H9 (cell line): ENCODE data around the gene FAM229B. TPM values are rescaled to one million over a fixed set of nuclear protein-coding genes. Genes with fewer than 3 reads are reported as not detected.

Experiments used
- DNase-seq: peaks from one replicate; pipeline ENCODE4 v3.0.0-alpha.2; 2017
- H2AFZ ChIP-seq: one replicate; pipeline ENCODE4 v1.6.1; 2013; ENCODE audit warnings: mild to moderate bottlenecking, low read length, control low read depth, moderate library complexity
- H2AK5ac ChIP-seq: 2 replicates; pipeline ENCODE4 v1.6.1; 2013; ENCODE audit warnings: low read length, control low read depth, mixed read lengths; ENCODE audit not compliant: insufficient read length
- H2BK120ac ChIP-seq: one replicate; pipeline ENCODE4 v1.6.1; 2013; ENCODE audit warnings: low read depth, mild to moderate bottlenecking, low read length, control low read depth, inconsistent platforms; ENCODE audit not compliant: poor library complexity, severe bottlenecking
- H2BK12ac ChIP-seq: 2 replicates; pipeline ENCODE4 v1.6.1; 2013; ENCODE audit warnings: low read length, control low read depth, mixed read lengths, low read depth; ENCODE audit not compliant: insufficient read length
- H2BK15ac ChIP-seq: 2 replicates; pipeline ENCODE4 v1.6.1; 2013; ENCODE audit warnings: low read depth, low read length, control low read depth
- H2BK20ac ChIP-seq: one replicate; pipeline ENCODE4 v1.6.1; 2013; ENCODE audit warnings: low read depth, mild to moderate bottlenecking, low read length, control low read depth, inconsistent platforms; ENCODE audit not compliant: poor library complexity, severe bottlenecking
- H2BK5ac ChIP-seq: 2 replicates; pipeline ENCODE4 v1.6.1; 2013; ENCODE audit warnings: low read length, control low read depth, mixed read lengths; ENCODE audit not compliant: insufficient read length
- H3K14ac ChIP-seq: 2 replicates; pipeline ENCODE4 v1.6.1; 2013; ENCODE audit warnings: low read length, control low read depth; ENCODE audit not compliant: insufficient read depth
- H3K18ac ChIP-seq: 2 replicates; pipeline ENCODE4 v1.6.1; 2013; ENCODE audit warnings: low read depth, mild to moderate bottlenecking, mixed read lengths, low read length, control low read depth; ENCODE audit not compliant: insufficient read length
- H3K23ac ChIP-seq: 2 replicates; pipeline ENCODE4 v1.6.1; 2013; ENCODE audit warnings: low read length, control low read depth, mixed read lengths, low read depth; ENCODE audit not compliant: insufficient read length
- H3K23me2 ChIP-seq: 2 replicates; pipeline ENCODE4 v1.6.1; 2013; ENCODE audit warnings: low read depth, mild to moderate bottlenecking, mixed read lengths, low read length, control low read depth; ENCODE audit not compliant: insufficient read length, poor library complexity, severe bottlenecking
- H3K27ac ChIP-seq: 2 replicates; pipeline ENCODE4 v1.5.1; 2013; ENCODE audit warnings: low read length, control low read depth, mixed read lengths, low read depth; ENCODE audit not compliant: insufficient read length
- H3K27me3 ChIP-seq: 2 replicates; pipeline ENCODE4 v1.6.1; 2013; ENCODE audit warnings: low read length, control low read depth, inconsistent platforms; ENCODE audit not compliant: insufficient read depth
- H3K4ac ChIP-seq: 2 replicates; pipeline ENCODE4 v1.6.1; 2013; ENCODE audit warnings: low read depth, mild to moderate bottlenecking, control low read depth, inconsistent platforms, low read length, moderate library complexity
- H3K4me1 ChIP-seq: 2 replicates; pipeline ENCODE4 v1.6.1; 2013; ENCODE audit warnings: low read length, control low read depth, inconsistent platforms; ENCODE audit not compliant: insufficient read depth
- H3K4me2 ChIP-seq: 2 replicates; pipeline ENCODE4 v1.6.1; 2013; ENCODE audit warnings: low read length, control low read depth, mixed read lengths; ENCODE audit not compliant: insufficient read length, insufficient read depth
- H3K56ac ChIP-seq: 2 replicates; pipeline ENCODE4 v1.6.1; 2013; ENCODE audit warnings: low read depth, mild to moderate bottlenecking, mixed read lengths, low read length, control low read depth; ENCODE audit not compliant: insufficient read length
- H3K79me1 ChIP-seq: 2 replicates; pipeline ENCODE4 v1.6.1; 2013; ENCODE audit warnings: low read depth, mild to moderate bottlenecking, moderate library complexity, low read length, control low read depth, inconsistent platforms; ENCODE audit not compliant: insufficient read depth, poor library complexity, severe bottlenecking
- H3K79me2 ChIP-seq: 2 replicates; pipeline ENCODE4 v1.6.1; 2013; ENCODE audit warnings: low read length, control low read depth, inconsistent platforms; ENCODE audit not compliant: insufficient read depth
- H3K9ac ChIP-seq: 2 replicates; pipeline ENCODE4 v1.6.1; 2013; ENCODE audit warnings: low read length, control low read depth, mixed read lengths; ENCODE audit not compliant: insufficient read length; ENCODE audit errors: extremely low read depth
- H3K9me3 ChIP-seq: one replicate; pipeline ENCODE4 v1.6.1; 2013; ENCODE audit warnings: low read depth, low read length, inconsistent platforms; ENCODE audit not compliant: control insufficient read depth
- H3T11ph ChIP-seq: one replicate; pipeline ENCODE4 v1.6.1; 2013; ENCODE audit warnings: mild to moderate bottlenecking, low read length, control low read depth, inconsistent platforms
- H4K20me1 ChIP-seq: one replicate; pipeline ENCODE4 v1.6.1; 2013; ENCODE audit not compliant: control insufficient read depth, insufficient read length, insufficient read depth
- H4K5ac ChIP-seq: 2 replicates; pipeline ENCODE4 v1.6.1; 2013; ENCODE audit warnings: low read depth, mild to moderate bottlenecking, mixed read lengths, low read length, control low read depth; ENCODE audit not compliant: insufficient read length
- H4K8ac ChIP-seq: replicated peaks from 2 replicates; pipeline ENCODE4 v1.6.1; 2013; ENCODE audit warnings: low read length, control low read depth, mixed read lengths, low read depth; ENCODE audit not compliant: insufficient read length
- H4K91ac ChIP-seq: 2 replicates; pipeline ENCODE4 v1.6.1; 2013; ENCODE audit warnings: low read depth, mild to moderate bottlenecking, moderate library complexity, mixed read lengths, low read length, control low read depth; ENCODE audit not compliant: insufficient read length
- H3K27ac Mint-ChIP-seq, 3 experiments: 2 replicates in 2 of 3; 3 replicates in 1 of 3; pipeline ENCODE4 v1.8.0; 2020 to 2021; ENCODE audit warnings: mixed read lengths in 3 of 3, mild to moderate bottlenecking in 1 of 3, moderate library complexity in 1 of 3
- H3K27me3 Mint-ChIP-seq: 2 replicates; pipeline ENCODE4 v1.8.0; 2021; ENCODE audit warnings: low read depth, mild to moderate bottlenecking, moderate library complexity, mixed read lengths
- H3K36me3 Mint-ChIP-seq, 3 experiments: 2 replicates in 2 of 3; 3 replicates in 1 of 3; pipeline ENCODE4 v1.8.0; 2020 to 2021; ENCODE audit warnings: low read depth in 3 of 3, mixed read lengths in 3 of 3; ENCODE audit not compliant: insufficient read depth in 1 of 3
- H3K4me1 Mint-ChIP-seq, 2 experiments: 2 replicates each; pipeline ENCODE4 v1.8.0; 2020; ENCODE audit warnings: mixed read lengths in 2 of 2
- H3K4me3 Mint-ChIP-seq, 2 experiments: 2 replicates in 1 of 2; 3 replicates in 1 of 2; pipeline ENCODE4 v1.8.0; 2020 to 2021; ENCODE audit warnings: mild to moderate bottlenecking in 2 of 2, mixed read lengths in 2 of 2, moderate library complexity in 1 of 2
- H3K9me3 Mint-ChIP-seq, 2 experiments: 2 replicates in 1 of 2; 3 replicates in 1 of 2; pipeline ENCODE4 v1.8.0; 2020; ENCODE audit warnings: mild to moderate bottlenecking in 2 of 2, mixed read lengths in 2 of 2, moderate library complexity in 1 of 2
- CTCF ChIP-seq: fragments of 200-600 bp; sonication (generic); conservative IDR thresholded peaks from 3 replicates; pipeline ENCODE4 v1.8.0; 2021; ENCODE audit warnings: antibody characterized with exemption, mild to moderate bottlenecking
- WGBS: extraction: QIAGEN DNeasy Blood & Tissue Kit; methylation state at CpG from one replicate; pipeline ENCODE4 v1.1.7; 2013; ENCODE audit warnings: missing lambda C conversion rate, low lambda C conversion rate, mixed read lengths; ENCODE audit not compliant: insufficient read length; ENCODE audit errors: extremely low coverage; 5-methylcytosine and 5-hydroxymethylcytosine counted together
- total RNA-seq: library from RNA; stranded (reverse); gene quantifications from 2 replicates; pipeline ENCODE4 v1.2.1, GENCODE V29; 2021

The FAM229B gene
- total RNA-seq, 1 experiment from 2014 or later = 8.2 TPM

GRCh38 chr6:112113431-112113830, 26.0 kb downstream of the FAM229B start:
- Histone ChIP-seq H2AK5ac (no peak overlapping the region), H2AFZ (no peak overlapping the region), H3K18ac (no peak overlapping the region), H3K79me1 (no peaks in the 10 kb centered on the region), H2BK15ac (no peak overlapping the region), H3K9me3 (no peaks in the 10 kb centered on the region), H3K9ac (no peak overlapping the region), H2BK120ac (no peak overlapping the region), H3K4ac (no peak overlapping the region), H3K4me2 (no peak overlapping the region), H3K27me3 (no peaks in the 10 kb centered on the region), H3K4me1 (no peaks in the 10 kb centered on the region), H2BK5ac (no peak overlapping the region), H2BK12ac (no peak overlapping the region), H3K27ac (no peak overlapping the region), H4K8ac (no peak overlapping the region), H3K23ac (no peak overlapping the region), H4K91ac (no peak overlapping the region), H3K23me2 (no peaks in the 10 kb centered on the region), H3T11ph (no peak overlapping the region), H3K79me2 (no peaks in the 10 kb centered on the region), H3K14ac (no peak overlapping the region), H4K20me1 (no peaks in the 10 kb centered on the region), H4K5ac (no peak overlapping the region), H3K56ac (no peak overlapping the region), H2BK20ac (no peak overlapping the region)
- DNase-seq = no peak
- Mint-ChIP-seq H3K27ac (no peak overlapping the region; a peak in 1 of 7 replicates), H3K36me3 (no peaks in the 10 kb centered on the region), H3K4me3 (no peak overlapping the region), H3K9me3 (no peaks in the 10 kb centered on the region), H3K4me1 (no peaks in the 10 kb centered on the region), H3K27me3 (no peaks in the 10 kb centered on the region)
- no CpG with 5 or more reads among the region's 3 CpGs for WGBS
- no peak for TF ChIP-seq CTCF
